GM10847 (cell line): ENCODE results near the gene LRRC42.

Experiments
- POLR2A ChIP-seq: IDR thresholded peaks from 2 replicates; pipeline ENCODE4 v1.6.1; 2011; ENCODE audit not compliant: insufficient read length; ENCODE audit errors: extremely low read depth

LRRC42 gene

DNA sequence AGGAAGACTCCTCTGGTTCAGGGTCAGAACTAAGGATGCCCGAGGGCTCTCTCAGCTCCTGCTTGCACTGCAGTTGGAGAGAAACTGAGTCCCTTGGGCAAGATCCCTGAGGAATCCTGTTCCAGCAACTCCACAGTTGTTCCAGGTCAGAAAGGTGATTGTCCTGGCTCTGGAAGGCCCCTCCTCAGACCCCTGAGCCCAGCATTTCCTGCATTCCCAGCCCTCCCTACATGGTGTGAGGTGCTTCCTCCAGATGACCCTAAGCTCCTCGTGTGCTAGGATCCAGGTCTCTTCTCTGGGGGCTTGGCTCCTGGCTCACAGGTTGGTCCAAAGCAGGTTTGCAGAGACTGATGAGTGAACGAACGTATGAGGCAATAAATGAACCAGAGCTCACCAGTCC lies 60.4 kb downstream of the LRRC42 start:
- TF ChIP-seq POLR2A = no peak

DNA sequence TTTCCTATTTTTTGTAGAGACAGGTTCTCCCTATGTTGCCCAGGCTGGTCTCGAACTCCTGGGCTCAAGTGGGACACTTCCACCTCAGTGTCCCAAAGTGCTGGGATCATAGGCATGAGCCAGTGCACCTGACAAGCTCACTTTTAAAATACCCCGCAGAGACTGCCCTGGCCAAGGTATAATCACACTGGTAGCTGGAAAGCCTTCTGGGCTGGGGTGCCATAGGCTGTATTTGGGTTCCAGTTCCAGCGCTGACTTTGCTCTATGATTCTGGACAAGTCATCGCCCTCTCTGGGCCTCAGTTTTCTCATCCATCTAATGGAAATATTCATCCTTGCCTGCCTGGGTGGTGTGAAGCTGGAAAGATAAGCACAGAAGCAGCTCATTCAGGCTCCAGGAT lies 61.5 kb downstream of the LRRC42 start:
- TF ChIP-seq POLR2A = no peak

DNA sequence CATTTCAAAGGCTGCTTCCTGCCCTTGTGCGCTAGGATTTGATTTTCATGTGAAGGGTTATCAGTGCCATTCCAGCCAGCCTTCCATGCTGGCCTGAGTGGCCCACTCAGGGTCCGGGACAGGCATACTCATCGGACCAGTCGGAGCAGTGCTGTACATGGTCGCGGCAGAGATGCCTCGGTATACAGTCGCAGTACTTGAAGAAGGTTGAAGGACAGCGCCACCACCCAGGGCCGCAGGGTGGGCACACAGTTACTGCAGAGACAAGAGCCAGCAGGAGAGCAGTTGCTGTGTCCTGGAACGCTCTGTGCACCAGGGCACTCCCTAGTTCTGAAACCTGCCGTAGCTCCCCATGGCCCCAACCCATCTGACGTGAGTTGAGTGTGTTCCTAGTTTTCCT lies 62.7 kb downstream of the LRRC42 start:
- TF ChIP-seq POLR2A = no peak

DNA sequence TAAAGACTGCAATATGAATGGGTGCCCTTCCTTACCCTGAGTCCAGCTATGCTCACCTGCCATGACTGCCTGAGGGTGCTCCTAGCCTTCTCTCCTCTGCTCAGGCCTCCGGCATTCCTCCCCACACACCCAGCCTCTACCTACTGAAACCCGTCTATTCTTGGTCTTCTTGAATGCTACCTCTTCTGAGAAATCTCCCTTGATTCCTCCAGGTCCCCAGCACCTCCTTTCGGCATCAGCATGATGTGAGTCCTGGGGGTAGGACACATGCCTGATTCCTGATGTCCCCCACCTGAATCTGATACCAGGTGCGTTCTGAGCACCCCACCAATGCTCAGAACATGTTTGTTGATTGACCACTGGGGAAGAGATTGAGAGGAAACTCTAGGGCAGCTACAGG lies 63.3 kb downstream of the LRRC42 start:
- TF ChIP-seq POLR2A = no peak

DNA sequence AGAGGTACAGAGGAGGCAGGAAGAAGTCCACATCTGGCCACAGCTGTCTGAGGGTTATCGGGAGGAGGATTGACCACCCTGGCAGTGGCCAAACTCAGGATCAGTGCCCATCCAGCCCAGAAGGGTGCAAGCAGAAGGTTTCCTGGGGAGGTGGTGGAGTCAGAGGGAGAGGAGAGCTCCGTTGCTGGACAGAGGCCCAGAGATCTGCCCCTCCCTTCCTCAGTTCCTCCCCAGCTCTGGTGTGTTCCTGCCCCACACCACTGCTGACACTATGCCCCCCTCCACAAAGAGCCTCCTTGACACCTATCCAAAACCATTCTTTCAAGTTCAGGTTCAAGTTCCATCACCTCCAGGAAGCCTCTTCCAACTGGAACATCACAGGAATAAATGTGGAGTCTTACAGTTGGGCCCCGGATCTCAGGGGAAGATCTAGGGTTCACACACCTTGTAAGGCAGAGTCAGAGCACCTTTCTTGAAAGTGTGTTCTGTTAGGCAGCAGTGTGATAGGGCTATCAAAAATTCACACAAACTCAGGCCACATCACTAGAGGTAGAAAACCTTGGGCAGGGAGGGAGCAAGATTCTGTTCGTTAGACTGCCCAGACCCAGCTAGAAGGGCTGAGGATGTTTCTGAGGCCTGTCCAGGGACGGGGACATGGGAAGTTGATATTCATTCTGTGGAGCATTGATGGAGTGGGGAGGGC lies 64.4 kb downstream of the LRRC42 start:
- no peak for TF ChIP-seq POLR2A

DNA sequence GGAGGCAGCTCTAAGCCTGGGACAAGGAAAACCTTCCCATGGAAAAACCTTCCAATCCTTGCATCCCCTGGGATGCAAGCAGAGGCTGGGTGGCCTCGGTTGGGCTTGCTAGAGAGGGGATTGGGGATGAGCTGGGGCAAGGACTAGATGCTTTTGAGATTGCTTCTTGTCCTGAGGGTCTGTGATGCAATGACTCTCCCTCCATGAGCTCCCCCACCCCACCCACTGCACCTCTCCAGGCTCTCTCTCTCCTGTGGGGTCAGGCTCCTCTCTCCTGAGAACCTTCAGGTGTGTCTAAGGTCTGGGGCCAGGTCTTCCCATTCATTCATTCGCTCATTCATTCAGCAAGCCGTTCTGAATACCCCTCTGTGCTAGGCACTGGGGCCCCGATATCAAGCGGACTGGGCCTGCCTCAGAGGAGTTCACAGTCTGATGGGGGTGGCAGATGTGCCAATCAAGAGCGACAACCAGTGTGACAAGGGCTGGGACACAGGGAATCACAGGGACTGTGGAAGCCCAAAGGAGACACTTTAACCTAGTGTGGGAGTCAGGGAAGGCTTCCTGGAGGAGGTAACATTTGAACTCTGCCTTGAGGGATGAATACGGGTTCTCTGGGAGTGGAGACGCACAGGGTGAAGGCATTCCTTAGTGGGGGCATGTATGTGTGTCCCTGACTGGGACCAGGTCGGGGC lies 65.3 kb downstream of the LRRC42 start:
- TF ChIP-seq POLR2A = no peak

DNA sequence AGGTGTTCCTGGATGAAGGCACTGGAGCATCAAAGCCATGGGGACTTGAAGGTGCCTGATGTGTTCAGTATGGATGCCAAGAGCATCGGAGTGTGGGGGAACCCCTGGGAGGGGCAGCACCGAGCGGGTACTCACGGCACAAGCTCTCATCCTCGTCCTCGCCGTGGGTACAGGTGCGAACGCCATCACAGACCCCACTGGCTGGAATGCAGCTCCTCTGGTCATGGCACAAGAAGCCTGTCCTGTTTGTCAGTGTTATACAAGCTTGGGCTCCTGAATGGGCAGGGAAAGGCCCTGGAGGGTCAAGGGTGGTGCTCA lies 65.8 kb downstream of the LRRC42 start:
- TF ChIP-seq POLR2A = no peak

DNA sequence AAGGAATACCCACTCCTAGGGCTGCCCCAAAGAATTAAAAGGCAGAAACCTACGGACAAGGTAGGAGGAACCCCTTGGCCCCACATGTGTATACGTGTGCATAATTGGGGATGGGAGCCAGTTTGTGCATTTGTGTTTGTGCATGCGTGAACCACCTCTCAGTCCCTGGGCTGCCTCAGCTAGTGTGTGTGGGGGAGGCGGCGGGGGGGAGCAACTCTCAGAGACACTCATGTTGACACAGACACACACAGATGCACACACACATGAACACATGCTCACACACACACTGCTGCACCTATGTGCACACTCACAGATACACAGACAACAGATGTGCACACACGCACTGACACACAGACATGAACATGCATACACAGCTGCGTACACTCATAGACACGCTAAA lies 66.7 kb downstream of the LRRC42 start:
- TF ChIP-seq POLR2A = no peak

DNA sequence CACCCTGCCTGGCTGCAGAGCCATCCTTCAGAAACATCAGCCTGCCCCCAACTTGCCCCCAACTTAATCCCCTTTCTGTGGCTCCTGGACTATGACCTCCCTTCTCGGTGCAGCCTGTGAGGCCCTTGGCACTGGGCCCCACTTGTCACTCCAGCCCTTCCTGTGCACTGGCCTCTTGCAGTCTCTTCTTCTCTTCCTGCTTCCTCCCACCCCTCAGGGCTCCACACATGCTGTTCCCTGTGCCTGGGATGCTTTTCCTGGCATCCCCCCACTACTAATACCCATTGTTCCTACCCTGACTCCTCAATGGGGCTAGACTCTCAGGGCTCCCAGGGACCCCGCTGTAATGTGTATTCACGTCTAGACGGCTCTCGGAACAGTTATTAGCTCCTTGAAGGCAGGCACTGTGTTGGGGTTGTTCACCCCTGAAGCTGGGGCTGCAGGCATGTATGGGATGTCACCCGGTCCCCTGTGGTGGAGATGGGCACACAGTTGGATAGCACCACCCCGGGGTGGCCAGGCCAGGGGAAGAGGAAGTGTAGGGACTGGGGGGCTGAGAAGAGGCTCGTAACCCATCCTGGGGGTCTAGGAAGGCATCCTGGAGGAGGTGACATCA lies 67.4 kb downstream of the LRRC42 start:
- TF ChIP-seq POLR2A = no peak

DNA sequence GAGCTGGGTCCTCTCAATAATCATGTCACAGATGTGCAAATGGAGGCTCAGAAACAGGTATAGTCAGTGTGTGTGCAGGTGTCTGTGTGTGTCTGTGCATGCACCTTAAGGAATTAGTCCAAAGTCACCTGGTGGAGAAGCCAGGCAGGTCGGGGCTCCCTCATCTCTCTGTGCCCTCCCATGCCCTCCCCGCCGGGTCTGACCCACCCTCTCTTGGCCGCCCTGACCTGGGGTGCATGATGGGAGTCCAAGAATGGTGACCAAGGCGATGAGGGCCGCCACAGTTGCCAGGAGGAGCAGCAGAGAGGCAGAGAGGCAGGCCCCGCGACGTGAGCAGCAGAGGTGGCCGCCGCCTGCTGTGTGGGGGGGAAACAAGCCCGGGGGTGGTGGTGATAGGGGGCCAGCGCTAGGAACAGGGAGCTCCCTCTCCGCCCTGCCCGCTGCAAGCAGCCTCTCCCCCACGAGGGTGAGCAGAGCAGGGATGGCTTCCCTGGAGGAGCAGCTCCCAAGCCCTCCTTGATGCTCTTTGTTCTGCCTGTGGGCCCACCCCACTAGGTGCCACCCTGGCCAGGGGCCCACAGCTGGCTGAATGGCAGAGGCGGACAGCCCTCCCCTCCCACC lies 68.0 kb downstream of the LRRC42 start:
- no peak for TF ChIP-seq POLR2A

DNA sequence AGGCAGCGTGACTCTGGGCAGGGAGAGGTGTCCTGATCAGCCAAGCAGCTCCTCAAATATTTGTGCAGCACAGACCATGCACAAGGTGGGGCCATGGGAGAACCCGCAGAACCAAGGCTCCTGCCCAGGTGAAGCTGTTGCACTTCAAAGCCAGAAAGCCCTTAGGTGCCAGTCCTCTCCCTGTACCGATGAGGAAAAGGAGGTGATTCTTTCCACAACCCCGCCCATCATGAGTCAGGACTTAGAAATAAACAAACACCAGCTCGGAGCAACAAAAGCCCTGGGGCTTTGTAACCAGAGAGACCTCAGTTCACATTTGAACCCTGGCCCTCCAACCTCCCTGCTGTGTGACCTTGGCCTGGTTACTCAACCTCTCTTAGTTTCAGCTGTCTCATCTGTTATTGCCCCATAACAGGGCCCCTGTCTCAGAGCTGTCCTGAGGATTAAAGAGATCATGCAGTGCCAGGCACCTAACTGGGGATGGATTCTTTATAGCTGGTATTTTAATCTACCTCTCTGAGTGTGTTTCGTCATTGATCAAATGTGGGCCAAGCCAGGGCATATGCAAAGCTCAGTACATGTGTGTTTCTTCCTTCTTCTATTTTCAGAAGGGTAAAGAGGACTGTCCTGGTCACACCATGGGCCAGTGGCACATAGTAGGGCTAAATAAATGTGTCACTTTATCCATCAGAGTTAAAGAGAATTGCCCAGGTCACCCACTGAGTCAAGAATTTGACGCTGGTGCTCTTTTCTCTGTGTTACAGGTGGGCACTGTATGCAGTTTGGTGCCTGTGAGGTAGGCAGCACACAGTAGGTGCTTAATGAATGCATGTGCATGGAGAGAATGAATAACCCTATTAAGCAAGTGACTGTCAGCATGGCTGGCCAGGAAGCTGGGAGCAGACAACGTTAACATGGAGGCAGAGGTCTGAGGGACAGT lies 70.5 kb downstream of the LRRC42 start:
- TF ChIP-seq POLR2A = no peak
